Pancreas (tissue), 10 donors: ENCODE measurements around the gene SERPINE2. TPM values are rescaled to one million over a fixed set of nuclear protein-coding genes. Genes with fewer than 3 reads are reported as not detected.

Experiments
- ATAC-seq, 4 donors: fragments of 200-7000 bp; cut with Tn5 transposase; one replicate each; pipeline versions ENCODE4 v1.8.0 to v1.9.1; 2020; ENCODE audit warnings: mild to moderate bottlenecking in 4 of 4, moderate library complexity in 4 of 4
- DNase-seq, 6 donors: peaks; one replicate each; pipeline ENCODE4 v3.0.0-alpha.2; 2020
- FAIRE-seq: peaks from 2 replicates; lab custom pipeline; 2012; peaks lifted over from hg19 to GRCh38; lab: Jason Lieb, UNC
- H3K27ac ChIP-seq, 4 donors: fragments of 200-600 bp; sonication (generic); 1 replicate in 3 of 4; 2 replicates in 1 of 4; pipeline versions ENCODE4 v1.5.0 to v1.8.0; 2020
- H3K27me3 ChIP-seq, 4 donors: fragments of 200-600 bp; one replicate each; pipeline ENCODE4 v1.8.0; 2021
- H3K36me3 ChIP-seq, 3 donors: fragments of 200-600 bp; sonication (generic) in 1 of 3; one replicate each; pipeline versions ENCODE4 v1.5.0 to v1.8.0; 2020 to 2021
- H3K4me1 ChIP-seq, 3 donors: fragments of 200-600 bp; one replicate each; pipeline ENCODE4 v1.8.0; 2021
- H3K4me3 ChIP-seq, 4 donors: fragments of 200-600 bp; sonication (generic) in 2 of 4; one replicate each; pipeline versions ENCODE4 v1.5.0 to v1.8.0; 2020 to 2021
- H3K9me3 ChIP-seq, 4 donors: fragments of 200-600 bp; one replicate each; pipeline ENCODE4 v1.8.0; 2021
- CTCF ChIP-seq, 4 donors: fragments of 200-600 bp; sonication (generic) in 3 of 4; IDR thresholded peaks; one replicate each; pipeline versions ENCODE4 v1.5.0 to v1.8.0; 2021; ENCODE audit warnings: antibody characterized with exemption in 4 of 4
- WGBS, 2 donors: extraction: QIAGEN DNeasy Blood & Tissue Kit; methylation state at CpG; one replicate each; pipeline ENCODE4 v1.1.7; 2013; 5-methylcytosine and 5-hydroxymethylcytosine counted together
- intact Hi-C, 3 donors: fragments of 100-400 bp; cut with DNase I; formaldehyde crosslinking; loops; one replicate each; pipeline versions ENCODE4 v1.11.1 to v1.14.2; 2022
- polyA plus RNA-seq, 2 donors: library from polyadenylated mRNA; stranded (reverse); fragments of 200-250 nt; gene quantifications; one replicate each; pipeline ENCODE4 v1.2.3, GENCODE V29; 2013
- total RNA-seq, 6 donors: library from RNA; stranded (reverse); fragmentation: NEBNext Ultra II Directional in 4 of 6; extraction: Animal tissue kit (Norgen Biotek cat#: 25700) in 4 of 6; gene quantifications; one replicate each; pipeline versions ENCODE4 v1.2.1 to v1.2.4, GENCODE V29; 2021 to 2023
- donor health status: healthy with polysubstance abuse.
- donor health status: DM: no; HTN: no; CAD: no; lungs with moderate emphysema.
- donor health status: DM: no; HTN: no; CAD: no.
- donor health status: control.
- donor health status: control.
- donor health status: Bipolar disorder and iron deficiency.
- donor health status: DM: yes; HTN: yes; CAD: no.
- donor health status: DM: no; HTN: no; CAD: no.
- donor health status: DM: no; HTN: no; CAD: no.
- donor health status: DM: yes; HTN: yes; CAD: no.

Gene SERPINE2
- total and polyA plus RNA-seq, 8 donors = 1.0 to 14.8 (median 2.8) TPM

DNA sequence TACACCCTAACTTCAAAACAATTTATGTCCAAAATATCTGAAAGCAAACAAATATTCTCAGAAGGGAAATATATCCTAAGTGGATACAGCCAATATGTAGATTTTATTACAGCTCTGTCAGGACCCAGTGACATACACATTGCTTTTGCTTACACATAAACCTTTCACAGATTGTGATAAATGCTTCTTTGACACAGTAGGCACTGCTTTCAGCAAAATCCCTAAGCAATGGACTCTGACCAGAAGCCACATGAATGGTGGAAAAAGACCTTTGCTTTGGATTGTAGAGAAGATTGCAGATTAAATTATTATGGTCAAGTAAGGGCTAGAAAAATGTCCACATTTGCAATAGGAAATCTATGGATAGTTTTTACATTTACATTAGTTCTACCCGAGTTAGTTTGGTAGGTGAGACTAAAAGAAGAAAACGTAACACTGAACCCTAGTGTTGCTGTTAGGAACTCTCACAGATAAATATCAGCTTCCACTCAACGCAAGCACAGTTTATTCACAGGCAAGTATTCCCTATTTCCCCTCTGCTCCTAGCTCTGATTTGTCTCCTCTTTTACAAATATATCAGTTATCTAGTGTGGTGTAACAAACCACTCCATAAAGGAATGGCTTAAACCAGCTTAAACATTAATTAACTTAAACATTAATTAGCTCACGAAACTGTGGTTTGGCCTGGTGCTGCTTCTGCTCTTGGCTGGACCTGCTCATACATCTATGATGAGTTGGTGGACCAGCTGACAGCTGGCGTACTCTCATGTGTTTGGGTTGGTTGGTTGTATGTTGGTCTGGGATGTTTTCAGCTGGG is 23.6 kb upstream of the SERPINE2 start:
- Histone ChIP-seq H3K27me3 (no peaks in the 10 kb centered on the region), H3K9me3 (no peaks in the 10 kb centered on the region), H3K4me1 (no peaks in the 10 kb centered on the region), H3K27ac (no peak overlapping the region), H3K4me3 (no peak overlapping the region), H3K36me3 (no peaks in the 10 kb centered on the region)
- FAIRE-seq (no peak), ATAC-seq (peak in 2 of 4 donors; percentile 29 to 32), DNase-seq (no peak)
- intact Hi-C loops = no loop called here
- no peak for TF ChIP-seq CTCF (IDR thresholded peaks at IDR 0.05)
- whole genome bisulfite sequencing, 2 donors = 44 to 45% methylated on average over 5 of the region's 5 CpGs

- no peak for FAIRE-seq
- Histone ChIP-seq H3K27me3 (no peaks in the 10 kb centered on the region), H3K36me3 (no peaks in the 10 kb centered on the region), H3K27ac (no peak overlapping the region), H3K4me1 (no peaks in the 10 kb centered on the region), H3K4me3 (no peak overlapping the region), H3K9me3 (no peaks in the 10 kb centered on the region)
- no peak for TF ChIP-seq CTCF (IDR thresholded peaks at IDR 0.05)
- no peak for DNase-seq
- WGBS, 2 donors = 92 to 95% methylated on average over 2 of the region's 2 CpGs
- intact Hi-C loops = no loop called here
- no peak for ATAC-seq
Measured at GRCh38 chr2:224060783-224061482, 21.8 kb upstream of the SERPINE2 start.

DNA sequence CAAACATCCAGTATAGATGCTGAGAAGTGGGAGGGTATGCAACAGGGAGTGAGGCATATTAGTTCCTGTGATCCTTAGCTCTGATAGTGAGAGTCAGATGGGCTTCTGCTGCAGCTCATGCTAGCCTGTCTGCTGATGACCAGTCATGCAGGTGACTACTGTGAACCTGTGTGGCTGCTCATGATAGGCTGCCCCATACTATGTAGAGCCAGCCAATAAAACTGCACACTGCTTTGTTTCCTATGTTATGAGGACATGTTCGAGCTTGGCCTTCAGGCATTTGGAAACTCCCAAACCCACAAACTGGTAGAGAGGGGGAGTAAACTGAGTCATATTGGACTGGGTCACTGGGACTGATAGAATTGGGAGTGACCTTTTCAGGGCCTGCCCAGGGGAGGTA is 20.1 kb upstream of the SERPINE2 start:
- Histone ChIP-seq H3K9me3 (no peaks in the 10 kb centered on the region), H3K4me1 (no peaks in the 10 kb centered on the region), H3K4me3 (no peak overlapping the region), H3K36me3 (no peaks in the 10 kb centered on the region), H3K27me3 (no peaks in the 10 kb centered on the region), H3K27ac (no peak overlapping the region)
- ATAC-seq = no peak
- TF ChIP-seq CTCF (IDR thresholded peaks at IDR 0.05) = no peak
- FAIRE-seq = no peak
- DNase-seq = no peak
- 79% methylated on average over 1 of the region's 1 CpG for WGBS, 2 donors
- intact Hi-C loops = no loop called here

DNA sequence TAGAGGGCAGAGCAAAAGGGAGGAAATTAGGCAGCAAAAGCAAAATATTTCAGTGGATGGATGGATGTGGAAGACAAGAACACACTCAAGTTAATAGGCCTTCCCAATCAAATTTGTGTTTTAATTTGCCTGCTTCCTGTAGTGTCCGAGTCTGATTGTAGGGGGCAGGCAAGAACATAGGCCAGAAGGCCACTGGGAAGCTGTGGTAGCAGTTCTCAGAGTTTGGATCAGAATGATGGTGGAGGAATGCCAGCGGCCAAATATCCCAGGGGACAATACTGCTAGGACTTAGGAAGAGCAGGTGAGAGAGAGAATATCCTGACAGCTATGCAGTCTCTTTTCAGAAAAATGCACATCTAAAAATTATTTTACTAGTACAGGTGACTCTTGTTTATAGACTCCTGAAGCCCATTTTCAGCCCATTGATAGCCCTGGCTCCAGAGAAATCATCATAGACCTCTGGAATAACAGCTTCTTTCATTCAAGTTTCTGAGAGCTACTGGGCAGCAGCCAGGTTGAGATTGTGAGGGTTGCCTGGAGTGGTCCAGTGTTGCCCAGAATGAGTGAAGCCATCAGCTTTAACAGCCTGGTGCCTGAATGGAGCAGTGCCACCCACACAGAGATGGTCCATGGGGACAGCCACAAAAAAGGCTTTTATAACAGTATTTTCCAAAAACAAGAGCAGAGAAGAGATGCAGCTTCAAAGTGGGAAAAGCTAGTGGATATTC is 19.1 kb upstream of the SERPINE2 start:
- intact Hi-C loops = no loop called here
- Histone ChIP-seq H3K4me3 (no peak overlapping the region), H3K9me3 (no peaks in the 10 kb centered on the region), H3K27me3 (no peaks in the 10 kb centered on the region), H3K4me1 (no peaks in the 10 kb centered on the region), H3K36me3 (no peaks in the 10 kb centered on the region), H3K27ac (no peak overlapping the region)
- TF ChIP-seq CTCF (IDR thresholded peaks at IDR 0.05) = no peak
- FAIRE-seq = no peak
- no peak for ATAC-seq
- DNase-seq = no peak
- 63 to 78% methylated on average over 2 of the region's 2 CpGs for WGBS, 2 donors
